Subcutaneous adipose tissue (tissue), 4 donors: ENCODE results near the gene PPP1R14D. TPM values are rescaled to one million over a fixed set of nuclear protein-coding genes. Genes with fewer than 3 reads are reported as not detected.

ENCODE experiments used
- total RNA-seq, 4 donors: library from RNA; depleted of rRNA; stranded (reverse); fragments of >200 nt; gene quantifications; one replicate each; pipeline ENCODE4 v1.1.0, GENCODE V29; 2016
- TF ChIP-seq, protein P1 (sequence below): fragments of 450-650 bp; IDR thresholded peaks from one replicate; pipeline ENCODE4 v1.5.1; 2016; ENCODE audit warnings: low read depth, mild to moderate bottlenecking, control low read depth, antibody characterized with exemption, moderate library complexity

Gene PPP1R14D
- total RNA-seq, 4 donors from 2014 or later = not detected

DNA sequence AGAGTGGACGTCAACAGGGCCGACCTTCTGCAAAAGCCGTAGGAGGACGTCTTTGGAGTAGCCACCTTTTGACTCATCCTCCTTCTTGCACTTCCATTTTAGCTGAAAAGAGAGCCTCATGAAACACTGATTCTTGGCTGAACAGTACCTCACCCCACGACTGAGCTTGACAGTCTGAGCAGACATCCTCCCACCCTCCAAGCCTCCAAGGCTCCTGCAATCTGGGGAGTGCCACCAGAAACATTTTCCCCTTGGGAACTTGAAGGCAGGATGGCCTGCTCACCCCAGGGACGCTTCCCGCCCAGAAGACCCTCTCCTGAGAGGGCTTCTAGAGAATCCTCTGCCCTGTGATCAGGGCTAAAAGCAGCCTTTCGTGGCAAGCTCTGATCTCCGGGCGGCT is 53.5 kb downstream of the PPP1R14D start:
- TF ChIP-seq, protein P1, sequence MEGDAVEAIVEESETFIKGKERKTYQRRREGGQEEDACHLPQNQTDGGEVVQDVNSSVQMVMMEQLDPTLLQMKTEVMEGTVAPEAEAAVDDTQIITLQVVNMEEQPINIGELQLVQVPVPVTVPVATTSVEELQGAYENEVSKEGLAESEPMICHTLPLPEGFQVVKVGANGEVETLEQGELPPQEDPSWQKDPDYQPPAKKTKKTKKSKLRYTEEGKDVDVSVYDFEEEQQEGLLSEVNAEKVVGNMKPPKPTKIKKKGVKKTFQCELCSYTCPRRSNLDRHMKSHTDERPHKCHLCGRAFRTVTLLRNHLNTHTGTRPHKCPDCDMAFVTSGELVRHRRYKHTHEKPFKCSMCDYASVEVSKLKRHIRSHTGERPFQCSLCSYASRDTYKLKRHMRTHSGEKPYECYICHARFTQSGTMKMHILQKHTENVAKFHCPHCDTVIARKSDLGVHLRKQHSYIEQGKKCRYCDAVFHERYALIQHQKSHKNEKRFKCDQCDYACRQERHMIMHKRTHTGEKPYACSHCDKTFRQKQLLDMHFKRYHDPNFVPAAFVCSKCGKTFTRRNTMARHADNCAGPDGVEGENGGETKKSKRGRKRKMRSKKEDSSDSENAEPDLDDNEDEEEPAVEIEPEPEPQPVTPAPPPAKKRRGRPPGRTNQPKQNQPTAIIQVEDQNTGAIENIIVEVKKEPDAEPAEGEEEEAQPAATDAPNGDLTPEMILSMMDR = no peak

DNA sequence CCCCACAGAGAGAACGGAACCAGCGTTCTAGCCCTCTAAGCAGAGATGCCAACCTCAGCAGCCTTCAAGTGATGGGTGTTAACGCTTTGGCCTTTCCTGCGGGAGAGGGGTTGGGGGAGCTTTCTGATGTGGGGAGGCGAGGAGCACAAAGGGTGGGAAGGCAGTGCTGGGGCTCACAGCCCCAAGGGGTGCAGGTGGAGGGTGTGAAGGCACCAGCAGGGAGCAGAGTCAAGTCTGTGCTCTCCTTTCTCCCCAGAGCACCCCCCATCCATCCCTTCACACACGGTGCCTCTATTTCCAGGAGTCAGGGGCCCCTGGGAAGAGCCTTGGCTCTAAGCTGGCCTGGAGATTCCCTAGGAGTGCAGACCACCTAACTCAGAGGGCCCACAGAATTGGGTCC is 54.6 kb downstream of the PPP1R14D start:
- TF ChIP-seq, protein P1 = no peak

DNA sequence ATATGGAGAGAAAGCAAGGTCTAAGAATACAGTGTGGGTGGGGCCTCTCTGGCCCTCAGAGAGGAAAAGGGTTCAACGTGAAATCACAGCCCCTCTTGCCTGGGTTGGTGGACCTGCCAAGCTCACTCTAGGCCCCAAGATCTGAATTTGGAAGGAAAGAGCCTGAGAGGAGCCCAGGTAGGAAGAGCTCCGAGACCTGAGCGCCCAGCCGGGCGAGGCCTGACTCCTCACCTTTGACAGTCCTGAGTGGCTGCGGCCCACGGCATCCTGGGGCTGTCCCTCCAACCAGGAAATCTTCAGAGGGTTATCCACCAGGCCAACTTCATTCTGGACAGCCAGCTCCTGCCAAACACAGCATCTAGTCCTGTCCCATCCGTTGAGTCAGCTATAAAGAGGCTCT is 55.0 kb downstream of the PPP1R14D start:
- TF ChIP-seq, protein P1 = no peak

DNA sequence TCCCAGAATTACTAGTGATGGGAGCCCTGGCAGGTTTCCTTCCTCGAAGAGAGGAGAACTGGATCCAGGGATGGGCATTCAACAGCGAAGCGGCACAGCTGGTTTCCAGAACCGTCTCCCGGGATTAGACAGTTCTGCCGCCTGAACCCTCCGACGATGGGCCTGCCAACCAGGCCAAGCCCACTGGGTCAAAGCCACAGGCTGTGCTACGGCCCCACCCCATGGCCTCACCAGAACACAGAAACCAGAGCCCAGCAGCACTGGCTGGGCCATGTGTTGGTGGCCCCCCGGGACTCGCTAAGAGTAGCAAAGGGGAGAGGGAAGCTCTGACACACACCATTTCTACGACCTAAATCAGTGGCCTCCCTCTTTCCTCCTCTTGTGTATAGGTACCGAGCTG is 56.5 kb downstream of the PPP1R14D start:
- TF ChIP-seq, protein P1 = no peak

DNA sequence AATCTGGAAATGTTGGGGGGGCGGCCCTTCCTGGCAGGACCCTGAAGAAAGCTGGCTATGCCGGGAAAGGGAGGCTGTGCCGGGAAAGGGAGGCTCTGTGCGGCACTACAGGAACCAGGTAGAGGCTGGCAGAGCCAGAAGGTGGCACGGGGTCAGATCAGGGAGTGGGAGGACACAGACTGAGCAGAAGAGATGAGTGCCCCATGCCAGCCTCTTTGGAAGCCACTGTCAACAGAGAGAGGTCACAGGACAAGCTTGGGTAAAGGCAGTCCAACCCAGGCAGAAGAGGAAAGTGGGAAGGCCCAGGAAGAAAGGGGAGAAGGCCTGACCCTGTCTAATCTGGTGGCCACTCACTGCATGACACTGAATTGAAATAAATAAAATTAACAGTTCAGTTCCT is 57.3 kb downstream of the PPP1R14D start:
- TF ChIP-seq, protein P1 = no peak

DNA sequence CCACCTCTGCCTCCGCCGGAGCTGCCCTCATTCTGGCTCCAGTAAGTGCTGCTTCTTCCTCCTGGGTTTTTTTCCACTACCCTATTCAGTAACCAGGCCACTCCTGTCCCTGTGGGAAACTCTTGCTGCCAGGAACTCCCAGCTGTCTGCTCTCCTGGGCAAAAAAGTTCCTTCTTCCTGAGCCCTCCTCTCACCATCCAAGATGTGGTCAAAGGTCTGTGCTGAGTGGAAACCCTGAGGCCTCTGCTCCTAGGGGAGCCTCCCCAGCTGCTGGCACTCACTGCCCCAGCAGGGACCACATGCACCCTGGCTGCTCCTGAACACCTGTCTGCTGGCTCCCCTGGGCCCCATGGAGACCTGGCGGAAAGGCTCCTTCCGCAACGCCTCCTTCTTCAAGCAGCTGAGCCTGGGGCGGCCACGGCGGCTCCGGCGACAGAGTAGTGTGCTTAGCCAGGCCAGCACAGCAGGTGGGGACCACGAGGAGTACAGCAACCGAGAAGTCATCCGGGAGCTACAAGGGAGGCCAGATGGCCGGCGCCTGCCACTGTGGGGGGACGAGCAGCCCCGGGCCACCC is 58.3 kb downstream of the PPP1R14D start:
- TF ChIP-seq, protein P1 = no peak

DNA sequence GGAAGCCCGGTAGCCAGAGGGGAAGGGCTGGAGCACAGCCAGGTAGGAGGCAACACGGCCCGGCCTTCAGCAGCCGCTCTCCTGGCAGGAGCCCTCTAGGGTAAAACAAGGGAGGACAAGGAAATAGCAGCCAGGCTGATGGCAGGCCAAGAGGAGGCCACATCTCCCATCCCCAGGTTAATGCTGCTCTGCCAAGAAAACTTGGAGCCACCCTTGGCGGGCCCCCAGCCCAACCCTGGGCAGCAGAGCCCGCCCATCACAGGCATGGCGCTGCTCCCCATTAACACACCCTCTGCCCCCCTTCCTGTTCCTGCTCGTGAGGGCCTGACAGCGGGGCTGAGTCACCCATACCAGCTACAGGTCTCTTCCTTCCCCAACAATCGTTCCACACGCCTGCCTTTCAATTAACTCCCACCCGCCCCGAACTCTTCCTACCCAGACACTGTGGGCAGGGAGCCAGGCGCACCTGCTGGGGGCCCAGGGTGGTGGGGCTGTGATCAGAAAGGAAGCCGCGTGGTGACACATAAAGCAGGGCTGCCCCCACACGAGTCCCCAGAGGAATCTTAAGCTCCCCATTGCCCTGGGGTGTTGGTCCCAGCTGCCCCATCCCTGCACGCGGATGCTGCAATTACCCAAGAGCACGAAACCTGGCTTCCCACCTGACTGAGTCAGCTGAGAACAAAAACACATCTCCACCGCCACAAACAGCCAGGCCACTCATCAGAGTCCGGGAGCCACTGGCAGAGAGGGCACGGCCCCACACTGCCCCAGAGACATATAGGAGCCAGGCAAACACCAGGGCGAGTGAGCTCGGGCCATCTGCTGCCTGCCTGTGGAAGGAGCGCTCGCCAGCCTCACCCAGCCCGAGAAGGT is 59.0 kb downstream of the PPP1R14D start, which contains the start of gene C15orf62:
Gene C15orf62 (plus strand): TSS at position 707 of the 873 bp plus-strand sequence. CDS start 516 bp downstream, outside the sequence.
- TF ChIP-seq, protein P1 = no peak
